ENCODE measurements around the gene PPP2R3B.
"Not testable (repeated sequence)": the region's sequence is repeated elsewhere in the genome, so short reads cannot be mapped to it uniquely, and the experiment has no call there.

PPP2R3B gene

DNA sequence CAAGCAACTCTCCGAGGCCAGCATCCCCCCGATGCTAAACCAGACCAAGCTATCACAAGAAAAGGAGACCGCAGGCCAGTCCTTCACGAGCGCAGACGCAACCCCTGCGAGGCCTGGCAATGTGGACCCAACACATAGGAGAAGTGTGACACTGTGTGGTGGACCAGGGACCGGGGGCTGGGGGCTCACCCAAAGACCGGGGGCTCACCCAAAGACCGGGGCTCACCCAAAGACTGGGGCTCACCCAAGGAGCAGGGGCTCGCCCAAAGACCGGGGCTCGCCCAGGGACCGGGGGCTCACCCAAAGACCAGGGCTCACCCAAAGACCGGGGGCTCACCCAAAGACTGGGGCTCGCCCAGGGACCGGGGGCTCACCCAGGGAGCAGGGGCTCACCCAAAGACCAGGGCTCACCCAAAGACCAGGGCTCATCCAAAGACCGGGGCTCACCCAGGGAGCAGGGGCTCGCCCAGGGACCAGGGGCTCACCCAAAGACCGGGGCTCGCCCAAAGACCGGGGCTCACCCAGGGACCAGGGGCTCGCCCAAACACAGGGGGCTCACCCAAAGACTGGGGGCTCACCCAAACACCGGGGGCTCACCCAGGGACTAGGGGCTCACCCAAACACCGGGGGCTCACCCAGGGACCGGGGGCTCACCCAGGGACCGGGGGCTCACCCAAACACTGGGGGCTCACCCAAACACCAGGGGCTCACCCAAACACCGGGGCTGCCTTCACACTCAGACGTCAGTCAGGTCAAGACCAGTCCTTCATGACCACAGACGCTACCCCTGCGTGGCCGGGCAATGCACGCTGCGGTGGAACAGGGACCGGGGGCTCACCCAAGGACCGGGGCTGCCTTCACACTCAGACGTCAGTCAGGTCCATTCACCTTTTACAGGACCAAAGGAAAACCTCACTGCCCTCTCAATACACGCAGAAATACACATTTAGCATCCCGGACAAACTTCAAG, 32.9 kb downstream of the PPP2R3B start:
- DNase-seq (ENCODE audit: low spot score), result no peak

DNA sequence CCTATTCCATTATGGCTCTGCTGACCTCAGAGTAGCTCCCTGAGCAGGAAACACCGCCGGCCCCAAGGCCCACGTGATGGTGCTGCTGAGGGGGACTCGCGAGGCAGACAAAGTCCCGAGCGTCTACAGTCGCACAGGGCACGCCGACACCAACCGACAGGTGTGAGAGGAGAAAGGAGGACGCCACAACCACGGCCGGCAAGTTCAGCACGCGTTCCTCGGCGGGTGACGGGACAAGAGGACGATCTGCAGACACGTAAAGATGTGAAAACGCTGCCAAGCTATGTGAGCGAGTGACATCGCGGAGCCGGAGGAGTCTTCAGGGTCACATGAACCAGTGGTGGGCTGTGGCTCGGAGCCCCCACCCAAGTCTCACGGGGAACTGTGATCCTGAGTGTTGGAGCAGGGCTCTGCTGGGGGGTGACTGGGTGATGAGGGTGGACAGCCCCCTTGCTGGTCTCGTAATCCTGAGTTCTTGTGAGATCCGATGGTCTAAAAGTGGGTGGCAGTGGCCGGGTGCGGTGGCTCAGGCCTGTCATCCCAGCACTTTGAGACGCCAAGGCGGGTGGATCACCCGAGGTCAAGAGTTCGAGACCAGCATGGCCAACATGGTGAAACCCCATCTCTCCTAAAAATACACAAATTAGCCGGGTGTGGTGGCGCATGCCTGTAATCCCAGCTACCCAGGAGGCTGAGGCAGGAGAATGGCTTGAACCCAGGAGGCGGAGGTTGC, 34.0 kb downstream of the PPP2R3B start:
- DNase-seq (ENCODE audit: low spot score), result no peak

GRCh38 chrX:352181-352580, 34.5 kb downstream of the PPP2R3B start:
- no peak for DNase-seq (ENCODE audit: low spot score)

GRCh38 chrX:351736-352135, 35.0 kb downstream of the PPP2R3B start:
- DNase-seq (ENCODE audit: low spot score), result no peak

DNA sequence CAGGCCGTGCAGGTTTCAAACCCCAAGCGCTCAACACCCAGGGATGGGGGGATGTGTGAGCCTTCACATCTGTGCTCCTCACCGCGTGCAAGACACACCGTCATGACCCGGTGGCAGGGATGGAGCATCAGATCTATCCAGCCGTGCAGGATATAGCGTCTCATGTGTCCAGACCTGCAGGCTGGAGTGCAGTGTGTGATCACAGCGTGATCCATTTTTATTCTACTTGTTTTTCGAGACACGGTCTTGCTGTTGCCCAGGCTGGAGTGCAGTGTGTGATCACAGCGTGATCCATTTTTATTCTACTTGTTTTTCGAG, 35.4 kb downstream of the PPP2R3B start:
- DNase-seq (ENCODE audit: low spot score), result not testable (repeated sequence)

DNA sequence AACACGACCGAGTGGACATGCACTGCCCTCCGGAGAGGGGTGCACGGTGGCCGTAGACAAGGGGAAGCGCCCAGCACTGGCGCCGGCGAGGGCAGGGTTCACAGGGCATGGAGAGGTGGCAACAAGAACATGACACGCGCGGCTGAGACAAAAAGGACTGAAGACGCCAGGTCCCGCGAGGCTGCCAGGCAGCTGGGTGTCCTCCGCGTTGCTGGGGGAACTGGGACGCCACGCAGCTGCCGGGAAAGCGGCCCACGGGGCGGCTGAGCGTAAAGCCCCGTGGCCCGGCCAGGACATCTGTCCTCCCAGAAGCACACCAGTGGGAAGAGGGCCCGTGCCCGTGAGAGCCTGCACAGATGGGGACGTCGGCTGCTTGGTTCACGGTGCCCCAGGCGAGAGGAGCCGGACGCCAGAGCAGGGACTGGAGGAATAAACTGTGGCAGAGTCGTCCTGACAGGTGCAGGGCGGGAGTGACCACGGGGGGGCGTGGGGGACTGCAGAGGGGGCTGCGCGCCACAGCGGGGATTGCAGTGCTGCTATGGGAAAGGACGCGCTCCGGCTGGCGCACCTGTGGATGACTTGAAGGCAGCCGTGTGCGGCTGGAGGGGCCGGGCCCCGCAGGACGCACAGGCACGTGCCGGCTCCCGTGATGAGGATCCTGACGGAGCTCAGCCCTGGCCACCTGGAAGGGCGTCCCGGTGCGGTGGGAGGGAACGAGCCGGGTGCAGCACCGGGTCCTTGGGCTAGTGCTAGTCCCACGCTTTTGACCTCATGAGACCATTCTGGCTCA, 36.0 kb downstream of the PPP2R3B start:
- no peak for DNase-seq (ENCODE audit: low spot score)

- DNase-seq (ENCODE audit: low spot score), result no peak
These were observed 36.6 kb downstream of the PPP2R3B start for GRCh38 chrX:350148-350533.

DNA sequence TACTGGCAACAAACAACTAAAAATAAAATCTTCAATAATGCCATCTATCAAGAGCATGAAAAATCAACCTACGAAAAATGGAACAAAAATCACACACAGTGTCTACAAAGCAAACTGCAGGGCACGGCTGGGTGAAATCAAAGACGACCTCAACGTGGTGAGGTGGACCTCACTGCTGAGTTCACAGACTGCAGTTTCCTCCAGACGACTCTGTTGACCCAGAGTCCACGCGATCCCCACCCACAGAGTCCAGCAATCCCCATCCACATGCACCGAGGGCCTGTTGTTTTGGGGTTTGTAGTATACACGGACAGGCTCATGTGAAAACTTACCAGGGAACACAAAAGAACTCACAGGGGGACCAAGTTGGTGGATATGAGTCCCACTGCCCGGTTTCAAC, 37.0 kb downstream of the PPP2R3B start:
- no peak for DNase-seq (ENCODE audit: low spot score)

GRCh38 chrX:349196-349595, 37.5 kb downstream of the PPP2R3B start:
- no peak for DNase-seq (ENCODE audit: low spot score)

DNA sequence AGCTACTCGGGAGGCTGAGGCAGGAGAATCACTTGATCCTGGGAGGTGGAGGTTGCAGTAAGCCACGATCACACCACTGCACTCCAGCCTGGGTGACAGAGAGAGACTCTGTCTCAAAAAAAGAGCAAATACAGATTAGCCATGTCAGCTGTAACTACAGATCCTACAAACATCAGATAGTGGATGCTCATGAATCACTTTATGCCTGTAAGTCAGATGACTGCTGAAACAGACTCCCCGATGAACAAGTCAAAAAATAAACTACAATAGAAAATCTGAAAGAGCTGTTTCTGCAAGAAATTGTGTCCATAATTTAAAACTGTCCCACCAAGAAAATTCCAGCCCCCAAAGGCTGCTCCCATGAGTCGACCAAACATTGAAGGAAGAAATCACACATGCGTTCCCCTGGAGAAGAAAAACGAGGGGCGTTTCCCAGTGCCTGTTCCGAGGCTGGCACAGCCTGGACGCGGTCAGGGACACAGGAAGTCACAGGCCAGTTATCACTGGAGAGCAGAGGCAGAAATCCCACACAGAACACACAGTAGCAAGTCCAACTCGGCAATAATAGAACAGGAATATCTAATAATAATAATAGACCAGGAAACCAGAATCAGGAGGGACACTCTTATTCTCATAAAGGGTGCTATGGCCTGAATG, 38.1 kb downstream of the PPP2R3B start:
- DNase-seq (ENCODE audit: low spot score), result no peak

GRCh38 chrX:347351-348117, 39.2 kb downstream of the PPP2R3B start:
- DNase-seq (ENCODE audit: low spot score), result no peak

DNA sequence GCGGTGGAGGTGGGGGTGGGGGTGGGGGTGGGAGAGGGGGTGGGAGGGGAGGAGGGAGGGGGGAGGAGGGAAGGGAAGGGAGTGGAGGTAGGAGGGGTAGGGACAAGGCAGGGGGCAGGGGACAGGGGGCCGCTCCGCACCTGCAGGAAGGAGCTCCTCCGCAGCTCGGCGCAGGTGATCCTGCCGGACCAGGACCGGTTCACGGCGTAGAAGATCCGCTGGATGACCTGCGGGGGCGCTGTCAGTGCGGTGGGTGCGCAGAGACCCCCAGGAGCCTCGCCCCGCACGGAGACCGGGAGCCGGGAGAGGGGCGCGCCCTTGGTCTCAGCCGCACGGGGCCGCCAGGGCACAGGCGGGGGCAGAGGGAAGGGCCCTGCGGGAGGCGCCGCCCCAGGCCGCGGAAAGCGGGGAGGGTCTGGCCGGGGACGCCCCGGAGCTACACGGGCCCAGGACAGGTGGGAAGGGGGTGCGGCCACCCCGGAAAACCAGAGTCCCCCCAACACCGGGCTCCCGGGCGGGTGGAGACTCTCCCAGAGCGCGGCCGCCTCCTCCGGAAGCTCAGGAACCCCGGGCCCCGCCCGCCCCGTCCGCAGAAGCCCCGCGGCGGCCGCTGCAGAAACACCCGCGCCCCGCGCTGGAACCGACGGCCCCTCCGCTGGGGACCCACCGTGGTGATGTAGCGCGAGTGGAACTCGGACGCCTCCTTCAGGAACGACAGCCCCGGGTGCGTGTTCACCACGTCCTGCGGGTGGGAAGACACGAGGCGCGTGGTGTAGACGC, 40.5 kb downstream of the PPP2R3B start:
- no peak for DNase-seq (ENCODE audit: low spot score)

GRCh38 chrX:345020-345925, 41.4 kb downstream of the PPP2R3B start:
- no peak for DNase-seq (ENCODE audit: low spot score)

GRCh38 chrX:344371-344901, 42.3 kb downstream of the PPP2R3B start:
- DNase-seq (ENCODE audit: low spot score), result no peak

- DNase-seq (ENCODE audit: low spot score), result no peak
These were observed 45.1 kb downstream of the PPP2R3B start for GRCh38 chrX:341541-342101.

GRCh38 chrX:340641-341423, 45.9 kb downstream of the PPP2R3B start:
- no peak for DNase-seq (ENCODE audit: low spot score)

DNA sequence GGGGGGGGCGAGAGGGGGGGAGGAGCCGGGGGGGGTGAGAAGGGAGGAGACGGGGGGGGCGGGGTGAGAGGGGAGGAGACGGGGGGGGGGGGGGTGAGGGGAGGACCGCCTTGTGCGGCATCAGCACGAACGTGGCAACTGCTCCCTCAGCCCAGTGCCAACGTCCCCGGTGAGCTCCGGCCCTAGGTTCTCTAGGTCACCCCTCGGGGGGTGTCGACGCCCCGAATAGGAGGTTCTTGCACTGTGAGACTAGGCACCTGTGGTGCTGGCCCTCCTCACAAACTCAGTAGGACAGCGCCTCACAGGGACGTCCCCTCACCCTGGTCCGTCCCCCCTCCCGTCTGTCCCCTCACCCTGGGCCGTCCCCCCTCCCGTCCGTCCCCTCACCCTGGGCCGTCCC, 46.6 kb downstream of the PPP2R3B start:
- DNase-seq (ENCODE audit: low spot score), result no peak

GRCh38 chrX:338836-339400, 47.8 kb downstream of the PPP2R3B start:
- DNase-seq (ENCODE audit: low spot score), result no peak

All from NAMALWA (cell line).